ENCODE measurements around the gene NEMP1. TPM values are rescaled to one million over a fixed set of nuclear protein-coding genes. Genes with fewer than 3 reads are reported as not detected.
"Not testable (repeated sequence)": the region's sequence is repeated elsewhere in the genome, so short reads cannot be mapped to it uniquely, and the experiment has no call there.

Gene NEMP1
- total RNA-seq, 1 donor from 2014 or later = 32.0 TPM

DNA sequence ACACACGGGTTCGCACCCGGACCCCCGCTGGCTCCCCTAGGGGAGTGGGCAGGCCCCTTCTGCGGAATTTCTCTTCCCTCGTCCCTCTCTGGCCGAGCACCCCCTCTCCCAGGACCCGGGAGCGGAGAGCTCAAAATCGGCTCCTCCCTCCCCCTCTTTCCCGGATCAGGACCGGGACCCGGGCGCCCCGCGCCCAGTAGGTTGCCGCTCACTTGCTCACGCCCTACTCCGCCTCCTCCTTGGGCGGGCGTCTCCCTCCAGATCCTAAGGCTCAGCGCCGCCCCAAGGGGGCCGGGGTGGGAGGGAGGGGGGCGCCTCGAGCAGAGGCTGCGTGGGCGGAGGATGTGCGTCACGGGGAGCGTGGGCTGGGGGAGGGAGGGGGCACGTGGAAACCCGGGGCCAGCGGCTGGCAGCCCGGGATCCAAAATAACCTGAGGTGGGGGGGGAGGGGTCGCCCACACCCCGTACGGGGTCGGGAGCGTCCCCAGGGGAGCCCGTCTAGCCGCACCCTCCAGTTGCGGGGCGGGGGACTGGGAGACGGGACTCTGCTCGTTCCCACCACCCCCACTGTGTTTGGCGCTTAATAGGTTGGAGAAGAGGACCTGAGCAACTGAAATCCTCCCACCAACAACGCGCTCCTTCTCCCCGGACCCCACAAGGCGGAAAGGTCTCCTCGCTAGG is 8.6 kb upstream of the NEMP1 start:
- H3K27me3 Mint-ChIP-seq = no peaks in the 10 kb centered on the region
- peak overlapping the region; percentile 99 for H3K27ac Mint-ChIP-seq

GRCh38 chr12:57086493-57087009 is 8.0 kb upstream of the NEMP1 start:
- peak; percentile 77 for DNase-seq (ENCODE audit: extremely low spot score, unreplicated experiment)
- Mint-ChIP-seq H3K27me3 (no peaks in the 10 kb centered on the region), H3K9me3 (no peaks in the 10 kb centered on the region), H3K27ac (peak overlapping the region; percentile 95), H3K4me1 (ENCODE audit: unreplicated experiment) (peaks cover 34% of the 10 kb centered on the region), H3K36me3 (peaks cover 7% of the 10 kb centered on the region), H3K4me3 (peak overlapping the region; percentile 89)
- TF ChIP-seq CTCF (conservative IDR thresholded peaks at IDR 0.05) = peak; percentile 48

More for the DNA sequence above, 8.6 kb upstream of the NEMP1 start:
- H3K4me3 Mint-ChIP-seq = peak overlapping the region; percentile 92
- no peaks in the 10 kb centered on the region for H3K9me3 Mint-ChIP-seq
- peaks cover 34% of the 10 kb centered on the region for H3K4me1 Mint-ChIP-seq (ENCODE audit: unreplicated experiment)
- H3K36me3 Mint-ChIP-seq = peaks cover 7% of the 10 kb centered on the region
- peak; percentile 81 for DNase-seq (ENCODE audit: extremely low spot score, unreplicated experiment)
- no peak for TF ChIP-seq CTCF (conservative IDR thresholded peaks at IDR 0.05)

GRCh38 chr12:57085999-57086492 is 7.5 kb upstream of the NEMP1 start:
- Mint-ChIP-seq H3K27ac (peak overlapping the region; percentile 95), H3K4me3 (peak overlapping the region; percentile 89), H3K27me3 (no peaks in the 10 kb centered on the region), H3K9me3 (no peaks in the 10 kb centered on the region), H3K36me3 (peaks cover 7% of the 10 kb centered on the region), H3K4me1 (ENCODE audit: unreplicated experiment) (peaks cover 32% of the 10 kb centered on the region)
- no peak for TF ChIP-seq CTCF (conservative IDR thresholded peaks at IDR 0.05)
- DNase-seq (ENCODE audit: extremely low spot score, unreplicated experiment) = peak; percentile 71

DNA sequence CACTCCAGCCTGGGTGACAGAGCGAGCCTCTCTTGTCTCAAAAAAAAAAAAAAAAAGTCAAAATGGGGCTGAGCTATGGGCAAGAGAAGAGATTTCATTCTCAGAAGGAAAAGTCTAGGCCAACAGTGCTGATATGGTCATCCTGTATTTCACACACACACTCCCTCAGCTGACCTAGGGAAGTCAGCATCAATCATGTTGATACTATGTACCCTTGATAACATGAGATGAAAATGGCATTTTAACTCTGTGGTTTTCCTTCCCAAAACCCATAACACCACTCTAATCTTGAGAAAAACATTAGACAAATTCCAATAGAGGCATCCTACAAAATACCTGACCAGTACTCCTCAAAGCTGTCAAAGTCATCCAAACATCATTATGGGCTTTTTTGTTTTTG is 2.3 kb upstream of the NEMP1 start:
- Mint-ChIP-seq H3K27me3 (no peaks in the 10 kb centered on the region), H3K4me3 (no peak overlapping the region), H3K36me3 (no peaks in the 10 kb centered on the region), H3K27ac (peak overlapping the region; percentile 58), H3K9me3 (no peaks in the 10 kb centered on the region), H3K4me1 (ENCODE audit: unreplicated experiment) (peaks cover 18% of the 10 kb centered on the region)
- DNase-seq (ENCODE audit: extremely low spot score, unreplicated experiment) = no peak
- no peak for TF ChIP-seq CTCF (conservative IDR thresholded peaks at IDR 0.05)

DNA sequence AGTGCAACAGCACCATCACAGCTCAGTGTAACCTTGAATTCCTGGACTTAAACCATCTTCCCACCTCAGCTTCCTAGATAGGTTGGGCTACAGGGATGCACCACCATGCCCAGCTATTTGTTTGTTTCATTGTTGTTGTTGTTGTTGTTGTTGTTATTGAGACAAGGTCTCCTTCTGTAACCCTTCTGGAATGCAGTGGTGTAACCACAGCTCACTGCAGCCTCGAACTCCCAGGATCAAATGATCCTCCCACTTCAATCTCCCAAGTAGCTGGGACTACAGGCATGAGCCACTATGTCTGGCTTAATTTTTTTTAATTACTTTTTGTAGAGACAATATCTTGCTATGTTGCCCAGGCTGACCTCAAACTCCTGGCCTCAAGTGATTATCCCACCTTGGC is 1.2 kb upstream of the NEMP1 start:
- no peak for DNase-seq (ENCODE audit: extremely low spot score, unreplicated experiment)
- Mint-ChIP-seq H3K4me3 (no peak overlapping the region), H3K9me3 (no peaks in the 10 kb centered on the region), H3K27me3 (no peaks in the 10 kb centered on the region), H3K4me1 (ENCODE audit: unreplicated experiment) (peaks cover 8% of the 10 kb centered on the region), H3K27ac (no peak overlapping the region), H3K36me3 (no peaks in the 10 kb centered on the region)
- no peak for TF ChIP-seq CTCF (conservative IDR thresholded peaks at IDR 0.05)

DNA sequence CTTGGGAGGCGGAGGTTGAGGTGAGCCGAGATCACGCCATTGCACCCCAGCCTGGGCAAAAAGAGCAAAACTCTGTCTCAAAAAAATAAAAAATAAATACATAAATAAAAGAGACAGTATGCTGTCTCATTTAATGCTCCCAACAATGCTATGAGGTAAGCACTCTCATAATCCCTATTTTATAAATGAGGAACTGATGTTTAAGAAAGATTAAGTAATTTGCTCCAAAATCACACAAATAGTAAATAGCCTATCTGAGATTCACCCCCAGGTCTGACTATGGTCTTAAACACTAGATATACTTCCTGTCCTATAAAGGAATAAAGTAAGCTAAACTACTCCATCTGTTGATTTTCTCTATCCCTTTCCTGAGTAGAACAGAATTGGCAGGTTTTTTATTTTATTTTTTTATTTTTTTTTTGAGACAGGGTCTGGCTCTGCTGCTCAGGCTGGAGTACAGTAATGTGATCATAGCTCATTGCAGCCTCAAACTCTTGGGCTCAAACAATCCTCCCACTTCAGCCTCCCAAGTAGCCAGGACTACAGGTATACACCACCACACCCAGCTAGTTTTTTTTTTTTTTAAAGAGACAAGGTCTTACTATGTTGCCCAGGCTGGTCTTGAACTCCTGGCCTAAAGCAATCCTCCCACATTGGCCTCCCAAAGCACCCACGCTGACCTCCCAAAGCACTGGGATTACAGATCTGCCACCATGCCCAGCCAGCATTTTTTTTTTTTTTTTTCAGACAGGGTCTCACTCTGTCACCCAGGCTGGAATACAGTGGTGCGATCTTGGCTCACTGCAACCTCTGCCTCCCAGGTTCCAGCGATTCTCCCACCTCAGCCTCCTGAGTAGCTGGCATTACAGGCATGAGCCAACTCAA is 4.8 kb downstream of the NEMP1 start:
- H3K4me3 Mint-ChIP-seq; H3K27ac Mint-ChIP-seq; H3K9me3 Mint-ChIP-seq; H3K27me3 Mint-ChIP-seq; DNase-seq (ENCODE audit: extremely low spot score, unreplicated experiment): not testable (repeated sequence)
- H3K4me1 Mint-ChIP-seq (ENCODE audit: unreplicated experiment) = peaks cover 10% of the 10 kb centered on the region
- peaks cover 18% of the 10 kb centered on the region for H3K36me3 Mint-ChIP-seq

Measured in type B pancreatic cell (in vitro differentiated cells).